Measurements from ENCODE around the gene FTL. TPM values are rescaled to one million over a fixed set of nuclear protein-coding genes. Genes with fewer than 3 reads are reported as not detected.
A peak's percentile ranks its signal among the peaks of the same experiment; 100 is the strongest.

FTL gene
- total and polyA plus RNA-seq, 4 experiments from 2014 or later: 1,304 to 4,474 (median 2,454) TPM

DNA sequence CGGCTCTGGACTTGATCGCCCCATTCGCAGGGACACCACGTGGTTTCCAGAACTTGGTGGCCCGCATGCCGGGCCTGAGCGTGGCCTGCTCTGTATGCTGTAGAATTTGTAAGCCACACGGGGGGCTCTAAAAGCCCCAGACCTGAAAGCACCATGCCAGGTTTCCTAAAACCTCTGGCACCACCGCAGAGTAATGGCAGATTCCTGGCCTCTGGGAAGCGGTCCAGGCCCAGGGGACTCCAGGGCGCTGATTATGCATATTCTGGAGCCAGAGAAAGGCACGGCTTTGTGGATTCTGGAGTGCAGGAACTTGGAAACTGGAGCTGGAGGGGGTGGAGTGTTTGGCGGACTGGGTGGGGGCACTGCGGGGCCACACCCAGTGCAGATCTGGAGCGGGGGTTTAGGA is 3.7 kb downstream of the FTL start:
- H3K4me1 ChIP-seq (ENCODE audit: insufficient read depth, low read length): peaks cover 29% of the 10 kb centered on the region
- peaks cover 22 to 43% (median 30%) of the 10 kb centered on the region in 4 donors for H3K4me1 Mint-ChIP-seq
- peaks cover 23 to 46% of the 10 kb centered on the region in 2 donors for H3K36me3 Mint-ChIP-seq
- H3K4me3 ChIP-seq (ENCODE audit: low read length in 2 of 2): no peak overlapping the region
- no peaks in the 10 kb centered on the region for H3K9me3 Mint-ChIP-seq
- no peaks in the 10 kb centered on the region for H3K27me3 ChIP-seq (ENCODE audit: insufficient read depth, low read length)
- no peaks in the 10 kb centered on the region for H3K27me3 Mint-ChIP-seq
- POLR2A ChIA-PET (ENCODE audit: partially characterized antibody): interaction anchor here (2.0 to 5.6 kb wide), 3 partner anchors 8 to 24 kb away, joined by 5 to 68 read pairs (median 47); partner anchors contain the start of genes GYS1 and RUVBL2
- no peak overlapping the region for H3K4me3 Mint-ChIP-seq
- CTCF ChIA-PET (ENCODE audit: partially characterized antibody): interaction anchor here (1.0 to 5.7 kb wide), 3 partner anchors 94 to 176 kb away, joined by 3 to 71 read pairs (median 50); no protein-coding TSS in a partner anchor
- no peak overlapping the region for H3K27ac ChIP-seq (ENCODE audit: low read depth, low read length)
- peaks cover 19% of the 10 kb centered on the region for H3K36me3 ChIP-seq (ENCODE audit: insufficient read depth, low read length)
- H3K27ac Mint-ChIP-seq: no peak overlapping the region
- no peaks in the 10 kb centered on the region for H3K9me3 ChIP-seq (ENCODE audit: control insufficient read depth in 1 of 2, low read length in 2 of 2)
- DNase-seq: no peak
- intact Hi-C loops (cut with micrococcal nuclease): loop anchor here (5.0 kb wide), 1 partner anchor 322 kb away; the partner anchor contains the start of gene CA11

DNA sequence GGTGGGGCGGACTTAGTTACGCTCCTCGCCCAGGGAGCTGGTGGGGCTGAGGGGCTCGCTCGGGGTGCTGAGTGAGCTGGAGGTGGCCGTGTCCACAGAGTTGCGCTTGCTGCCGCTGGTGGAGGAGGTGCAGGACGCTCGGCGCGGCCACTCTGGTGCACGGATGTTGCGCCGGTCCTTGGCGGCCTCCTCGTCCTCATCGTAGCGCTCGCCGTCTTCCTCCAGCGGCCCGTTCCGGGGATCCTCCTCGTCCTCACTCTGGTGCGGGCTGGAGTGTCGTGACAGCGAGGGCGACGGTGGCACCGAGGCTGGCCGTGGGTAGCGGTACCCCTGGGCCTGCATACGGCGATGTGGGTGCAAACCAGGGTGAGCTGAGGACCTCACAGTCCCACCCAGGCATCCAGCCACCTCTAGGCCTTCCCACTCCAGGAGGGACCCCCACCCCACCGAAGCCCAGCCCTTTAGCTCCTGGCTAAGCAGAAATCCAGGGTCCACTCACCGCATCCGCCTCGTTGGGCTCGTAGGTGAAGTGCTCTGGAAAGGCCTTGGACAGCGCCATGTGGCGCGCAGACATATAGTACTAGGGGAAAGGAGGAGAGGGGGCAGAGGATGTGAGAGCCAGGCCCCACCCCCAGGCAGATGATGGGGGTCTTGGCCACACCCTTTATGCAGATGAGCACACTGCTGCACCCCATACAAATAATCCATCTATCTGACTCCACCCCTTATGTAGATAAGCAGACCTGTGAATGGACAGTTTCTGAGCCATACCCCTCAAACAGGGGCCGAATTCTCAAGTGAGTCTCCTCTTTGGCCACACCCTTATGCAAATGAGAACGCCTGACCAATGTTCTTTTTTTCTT is 4.4 kb downstream of the FTL start:
- Histone ChIP-seq H3K27me3 (ENCODE audit: insufficient read depth, low read length) (no peaks in the 10 kb centered on the region), H3K27ac (ENCODE audit: low read depth, low read length) (no peak overlapping the region), H3K36me3 (ENCODE audit: insufficient read depth, low read length) (peaks cover 26% of the 10 kb centered on the region), H3K9me3 (ENCODE audit: control insufficient read depth in 1 of 2, low read length in 2 of 2) (no peaks in the 10 kb centered on the region), H3K4me1 (ENCODE audit: insufficient read depth, low read length) (peaks cover 22% of the 10 kb centered on the region), H3K4me3 (ENCODE audit: low read length in 2 of 2) (no peak overlapping the region)
- ChIA-PET POLR2A (ENCODE audit: partially characterized antibody) (interaction anchor here (0.5 to 1.7 kb wide), 5 partner anchors 23 to 255 kb away, joined by 3 to 12 read pairs (median 7); partner anchors contain the start of genes GYS1, PPP1R15A and RUVBL2), CTCF (ENCODE audit: partially characterized antibody) (interaction anchor here (0.8 to 5.7 kb wide), 16 partner anchors 10 to 177 kb away, joined by 3 to 71 read pairs (median 4); partner anchors contain the start of genes GYS1, HSD17B14 and RUVBL2)
- intact Hi-C loops (cut with micrococcal nuclease): loop anchor here (5.0 kb wide), 1 partner anchor 322 kb away; the partner anchor contains the start of gene CA11
- H3K27ac Mint-ChIP-seq: no peak overlapping the region
- H3K36me3 Mint-ChIP-seq: peaks cover 23 to 49% of the 10 kb centered on the region in 2 donors
- H3K4me3 Mint-ChIP-seq: no peak overlapping the region
- H3K9me3 Mint-ChIP-seq: no peaks in the 10 kb centered on the region
- no peaks in the 10 kb centered on the region for H3K27me3 Mint-ChIP-seq
- DNase-seq: no peak
- H3K4me1 Mint-ChIP-seq: peaks cover 15 to 36% (median 25%) of the 10 kb centered on the region in 4 donors

DNA sequence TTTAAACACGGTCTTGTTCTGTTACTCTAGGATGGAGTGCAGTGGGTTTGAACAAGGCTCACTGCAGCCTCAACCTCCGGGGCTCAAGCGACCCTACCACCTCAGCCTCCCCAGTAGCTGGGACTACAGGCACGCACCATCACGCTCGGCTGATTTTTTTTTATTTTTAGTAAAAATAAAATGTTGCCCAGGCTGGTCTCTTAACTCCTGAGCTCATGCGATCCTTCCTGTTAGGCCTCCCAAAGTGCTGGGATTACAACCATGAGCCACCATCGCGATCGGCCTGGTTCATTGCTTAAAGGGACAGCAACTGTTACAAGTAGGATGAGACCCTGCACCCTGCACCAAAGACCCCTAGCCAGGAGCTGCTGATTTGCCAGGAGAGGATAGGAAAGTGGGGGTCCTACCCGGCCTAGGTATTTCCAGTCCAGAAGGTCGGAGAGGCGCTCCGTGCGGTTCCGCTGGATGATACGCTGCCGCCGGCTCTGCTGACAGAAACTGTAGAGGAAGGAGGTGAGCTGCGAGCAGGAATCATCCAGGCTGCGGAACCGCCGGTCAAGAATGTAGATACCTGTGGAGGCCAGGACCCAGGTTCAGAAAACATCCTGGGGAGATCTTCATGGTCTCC is 5.1 kb downstream of the FTL start:
- Histone ChIP-seq H3K36me3 (ENCODE audit: insufficient read depth, low read length) (peaks cover 26% of the 10 kb centered on the region), H3K9me3 (ENCODE audit: control insufficient read depth in 1 of 2, low read length in 2 of 2) (no peaks in the 10 kb centered on the region), H3K4me3 (ENCODE audit: low read length in 2 of 2) (no peak overlapping the region), H3K27ac (ENCODE audit: low read depth, low read length) (no peak overlapping the region), H3K4me1 (ENCODE audit: insufficient read depth, low read length) (peaks cover 20% of the 10 kb centered on the region), H3K27me3 (ENCODE audit: insufficient read depth, low read length) (no peaks in the 10 kb centered on the region)
- DNase-seq: no peak
- Mint-ChIP-seq H3K9me3 (no peaks in the 10 kb centered on the region), H3K4me3 (no peak overlapping the region), H3K4me1 (peaks cover 13 to 28% (median 21%) of the 10 kb centered on the region in 4 donors), H3K27me3 (no peaks in the 10 kb centered on the region), H3K36me3 (peaks cover 23 to 46% of the 10 kb centered on the region in 2 donors), H3K27ac (peak overlapping the region in 1 of 7 donors; percentile 48)
- ChIA-PET POLR2A (ENCODE audit: partially characterized antibody) (interaction anchor here (0.5 to 1.7 kb wide), 15 partner anchors 8 to 325 kb away, joined by 3 to 12 read pairs (median 4); partner anchors contain the start of genes BAX, CA11, GYS1 and HSD17B14), CTCF (ENCODE audit: partially characterized antibody) (interaction anchor here (0.6 to 5.7 kb wide), 32 partner anchors 8 to 606 kb away, joined by 3 to 71 read pairs (median 4); partner anchors contain the start of genes GYS1, HSD17B14, NUCB1 and RUVBL2)
- intact Hi-C loops (cut with micrococcal nuclease): no loop called here

DNA sequence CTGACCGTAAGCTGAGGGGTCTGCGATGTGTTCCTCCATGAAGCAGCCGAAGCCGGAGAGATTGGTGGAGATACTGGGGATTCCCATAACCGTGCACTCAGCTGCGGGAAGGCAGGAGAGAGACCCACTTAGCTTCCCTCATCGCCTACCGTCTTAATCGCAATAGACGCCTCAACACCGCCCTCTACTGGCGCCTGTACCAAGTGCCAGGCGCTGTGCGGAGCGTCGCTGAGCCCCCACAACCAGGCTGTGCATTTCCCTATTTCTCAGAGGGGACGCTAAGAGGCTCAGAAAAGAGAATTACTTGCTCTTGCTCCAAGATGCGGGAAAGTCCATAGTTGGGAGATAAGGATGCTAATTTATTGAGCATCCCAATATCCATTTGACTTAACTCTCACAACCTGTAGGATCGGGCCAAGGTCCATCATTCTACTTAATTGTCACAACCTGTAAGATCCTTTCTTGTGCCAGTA is 5.8 kb downstream of the FTL start:
- H3K4me3 ChIP-seq (ENCODE audit: low read length in 2 of 2): no peak overlapping the region
- Mint-ChIP-seq H3K27me3 (no peaks in the 10 kb centered on the region), H3K4me3 (peak overlapping the region in 1 of 8 donors; percentile 6), H3K27ac (peak overlapping the region in 5 of 7 donors; percentile 27 to 80 (median 64)), H3K36me3 (peaks cover 23 to 41% of the 10 kb centered on the region in 2 donors), H3K4me1 (peaks cover 8 to 24% (median 17%) of the 10 kb centered on the region in 4 donors), H3K9me3 (no peaks in the 10 kb centered on the region)
- no peaks in the 10 kb centered on the region for H3K27me3 ChIP-seq (ENCODE audit: insufficient read depth, low read length)
- no peaks in the 10 kb centered on the region for H3K9me3 ChIP-seq (ENCODE audit: control insufficient read depth in 1 of 2, low read length in 2 of 2)
- peak; percentile 67 to 77 (median 68) for DNase-seq
- peaks cover 26% of the 10 kb centered on the region for H3K36me3 ChIP-seq (ENCODE audit: insufficient read depth, low read length)
- ChIA-PET POLR2A (ENCODE audit: partially characterized antibody) (interaction anchor here (0.6 to 1.7 kb wide), 14 partner anchors 9 to 326 kb away, joined by 3 to 12 read pairs (median 4); partner anchors contain the start of genes BAX, CA11, GYS1 and HSD17B14), CTCF (ENCODE audit: partially characterized antibody) (interaction anchor here (0.6 to 5.7 kb wide), 30 partner anchors 9 to 607 kb away, joined by 3 to 71 read pairs (median 4); partner anchors contain the start of genes GYS1, HSD17B14, NUCB1 and RUVBL2)
- intact Hi-C loops (cut with micrococcal nuclease): loop anchor here (1.0 kb wide), 3 partner anchors 136 to 183 kb away; no protein-coding TSS in a partner anchor
- H3K4me1 ChIP-seq (ENCODE audit: insufficient read depth, low read length): peaks cover 19% of the 10 kb centered on the region
- no peak overlapping the region for H3K27ac ChIP-seq (ENCODE audit: low read depth, low read length)

DNA sequence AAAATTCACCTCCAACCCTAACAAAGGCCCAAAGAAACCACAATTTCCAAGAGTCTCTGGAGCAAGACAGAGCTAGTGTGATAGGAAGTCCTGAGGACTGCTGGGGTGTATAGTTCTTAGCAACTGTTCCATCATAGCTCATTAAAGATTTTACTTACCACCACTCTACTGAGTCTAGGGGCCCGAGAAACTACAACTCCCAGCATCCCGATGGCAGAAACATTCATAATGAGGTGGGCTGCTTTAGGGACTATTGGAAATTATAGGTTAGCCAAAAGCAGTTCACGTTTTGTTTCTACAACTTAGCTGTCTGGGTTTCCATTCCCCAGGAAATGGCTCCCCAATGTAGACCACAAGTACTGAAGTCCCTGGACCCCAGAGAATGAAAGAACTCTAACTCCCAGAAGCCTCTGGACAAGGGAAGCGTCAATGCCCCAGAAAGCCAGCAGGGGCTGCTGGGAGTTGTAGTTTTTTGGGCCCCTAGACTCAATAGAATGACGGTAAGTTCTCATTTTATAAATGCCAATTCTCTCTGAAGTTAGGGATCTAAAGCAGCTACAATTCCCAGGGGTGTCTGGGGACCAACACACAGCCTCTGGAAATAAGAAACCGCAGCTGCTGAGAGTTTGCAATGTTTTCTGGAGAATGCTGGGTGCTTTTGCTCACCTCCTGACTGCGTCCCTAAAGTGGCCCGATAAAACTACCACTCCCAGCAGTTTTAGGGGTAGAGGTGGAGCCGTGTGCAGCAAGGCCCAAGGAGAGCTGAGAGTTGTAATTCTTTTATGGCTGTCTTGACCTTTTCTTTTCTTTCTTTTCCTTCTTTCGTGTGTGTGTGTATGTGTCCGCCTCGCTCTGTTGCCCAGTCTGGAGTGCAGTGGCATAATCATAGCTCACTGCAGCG is 11.1 kb downstream of the FTL start:
- H3K9me3 ChIP-seq (ENCODE audit: control insufficient read depth in 1 of 2, low read length in 2 of 2): no peaks in the 10 kb centered on the region
- H3K27me3 ChIP-seq (ENCODE audit: insufficient read depth, low read length): no peaks in the 10 kb centered on the region
- H3K36me3 ChIP-seq (ENCODE audit: insufficient read depth, low read length): peaks cover 9% of the 10 kb centered on the region
- peak in 4 of 5 donors; percentile 42 to 54 (median 46) for DNase-seq
- H3K36me3 Mint-ChIP-seq: peaks cover 15 to 27% of the 10 kb centered on the region in 2 donors
- no peak overlapping the region for H3K4me3 Mint-ChIP-seq
- peak overlapping the region in 3 of 7 donors; percentile 35 to 44 (median 41) for H3K27ac Mint-ChIP-seq
- no peak overlapping the region for H3K4me3 ChIP-seq (ENCODE audit: low read length in 2 of 2)
- POLR2A ChIA-PET (ENCODE audit: partially characterized antibody): interaction anchor here (0.6 to 5.9 kb wide), 3 partner anchors 9 to 17 kb away, joined by 3 to 47 read pairs (median 4); partner anchors contain the start of genes FTL, GYS1 and RUVBL2
- H3K27ac ChIP-seq (ENCODE audit: low read depth, low read length): no peak overlapping the region
- no peaks in the 10 kb centered on the region for H3K27me3 Mint-ChIP-seq
- H3K9me3 Mint-ChIP-seq: no peaks in the 10 kb centered on the region
- CTCF ChIA-PET (ENCODE audit: partially characterized antibody): interaction anchor here (0.8 to 2.8 kb wide), 4 partner anchors 8 to 134 kb away, joined by 3 to 19 read pairs (median 6); partner anchors contain the start of genes GYS1 and RUVBL2
- H3K4me1 Mint-ChIP-seq: peaks cover under 1 to 6% (median 2%) of the 10 kb centered on the region in 4 donors
- no peaks in the 10 kb centered on the region for H3K4me1 ChIP-seq (ENCODE audit: insufficient read depth, low read length)
- intact Hi-C loops (cut with micrococcal nuclease): no loop called here

DNA sequence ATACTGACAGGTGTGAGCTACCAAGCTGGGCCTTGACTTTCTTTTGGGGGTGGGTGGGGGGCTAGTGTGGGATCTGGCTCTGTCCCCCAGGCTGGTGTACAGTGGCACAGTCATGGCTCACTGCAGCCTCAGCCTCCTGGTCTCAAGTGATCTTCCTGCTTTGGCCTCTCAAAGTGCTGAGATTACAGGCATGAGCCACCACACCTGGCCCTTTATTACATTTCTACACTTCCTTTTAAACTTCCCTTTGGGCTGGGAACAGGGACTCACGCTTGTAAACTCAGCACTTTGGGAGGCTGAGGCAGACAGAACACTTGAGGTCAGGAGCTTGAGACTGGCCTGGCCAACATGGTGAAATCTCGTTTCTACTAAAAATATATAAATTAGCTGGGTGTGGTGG is 12.0 kb downstream of the FTL start:
- Mint-ChIP-seq H3K36me3 (peaks cover 17 to 32% of the 10 kb centered on the region in 2 donors), H3K4me1 (peaks cover 0 to 6% (median 2%) of the 10 kb centered on the region in 4 donors), H3K27ac (no peak overlapping the region), H3K9me3 (no peaks in the 10 kb centered on the region), H3K4me3 (no peak overlapping the region), H3K27me3 (no peaks in the 10 kb centered on the region)
- no peak for DNase-seq
- CTCF ChIA-PET (ENCODE audit: partially characterized antibody): interaction anchor here (1.0 to 2.8 kb wide), 5 partner anchors 8 to 135 kb away, joined by 3 to 19 read pairs (median 3); partner anchors contain the start of genes GYS1 and RUVBL2
- H3K4me3 ChIP-seq (ENCODE audit: low read length in 2 of 2): no peak overlapping the region
- H3K9me3 ChIP-seq (ENCODE audit: control insufficient read depth in 1 of 2, low read length in 2 of 2): no peaks in the 10 kb centered on the region
- peaks cover 9% of the 10 kb centered on the region for H3K36me3 ChIP-seq (ENCODE audit: insufficient read depth, low read length)
- POLR2A ChIA-PET (ENCODE audit: partially characterized antibody): interaction anchor here (1.2 to 5.9 kb wide), 2 partner anchors 10 to 16 kb away, joined by 5 to 47 read pairs; partner anchors contain the start of genes FTL, GYS1 and RUVBL2
- H3K4me1 ChIP-seq (ENCODE audit: insufficient read depth, low read length): no peaks in the 10 kb centered on the region
- H3K27me3 ChIP-seq (ENCODE audit: insufficient read depth, low read length): no peaks in the 10 kb centered on the region
- H3K27ac ChIP-seq (ENCODE audit: low read depth, low read length): no peak overlapping the region
- intact Hi-C loops (cut with micrococcal nuclease): no loop called here
